Stimulated activated CD4-positive, alpha-beta T cell treated with anti-CD3 and anti-CD28 coated beads, Interleukin-15, amount 100 ng/mL, for 1 hour (primary cell): Measurements from ENCODE around the gene LTO1.
A peak's percentile ranks its signal among the peaks of the same experiment; 100 is the strongest.

Source experiments
- DNase-seq, 2 donors: peaks; one replicate each; pipeline ENCODE4 v3.0.0-alpha.2; 2020; ENCODE audit warnings: low read depth in 1 of 2, low spot score in 1 of 2

Gene LTO1, protein sequence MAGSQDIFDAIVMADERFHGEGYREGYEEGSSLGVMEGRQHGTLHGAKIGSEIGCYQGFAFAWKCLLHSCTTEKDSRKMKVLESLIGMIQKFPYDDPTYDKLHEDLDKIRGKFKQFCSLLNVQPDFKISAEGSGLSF

DNA sequence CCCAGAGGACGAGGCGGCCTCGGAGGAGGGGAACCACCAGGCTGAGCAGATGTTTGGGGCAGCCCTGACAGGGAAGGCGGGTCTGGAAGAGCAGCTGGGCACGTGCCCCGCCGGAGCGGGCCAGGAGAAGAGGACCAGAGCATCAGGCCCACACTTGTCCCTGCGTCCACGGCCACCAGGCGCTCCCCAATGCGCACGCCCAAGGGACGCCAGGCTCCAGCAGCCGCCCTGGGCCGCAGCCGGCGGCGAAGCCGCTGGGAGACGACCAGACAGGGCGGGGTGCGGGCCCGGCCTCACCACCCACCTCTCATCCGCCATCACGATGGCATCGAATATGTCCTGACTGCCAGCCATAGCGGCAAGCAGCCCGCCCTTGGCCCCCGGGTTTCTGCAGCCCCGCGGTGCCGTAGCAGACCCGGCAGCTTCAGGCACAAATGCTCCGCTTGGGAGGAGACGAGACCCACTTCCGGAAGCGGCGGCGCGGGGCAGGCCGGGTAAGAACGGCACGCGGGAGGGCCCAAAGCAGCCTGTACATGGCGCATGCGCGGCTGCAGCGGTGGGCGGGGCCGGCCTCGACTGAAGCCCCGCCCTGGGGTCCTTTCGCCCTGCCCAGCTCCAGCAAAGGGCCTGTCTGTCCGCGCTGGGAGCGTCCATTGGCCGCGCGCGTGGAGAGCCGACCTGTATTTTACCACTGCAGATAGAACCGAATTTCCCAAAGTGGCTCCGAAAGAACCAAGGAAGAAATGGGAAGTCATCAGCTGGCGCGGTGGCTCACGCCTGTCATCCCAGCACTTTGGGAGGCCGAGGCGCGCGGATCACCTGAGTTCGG is at the start of gene LTO1:
Gene LTO1 (minus strand): TSS at position 468 of the 829 bp plus-strand sequence. CDS start 114 bp downstream, at position 354.
- peak; percentile 91 to 95 for DNase-seq

DNA sequence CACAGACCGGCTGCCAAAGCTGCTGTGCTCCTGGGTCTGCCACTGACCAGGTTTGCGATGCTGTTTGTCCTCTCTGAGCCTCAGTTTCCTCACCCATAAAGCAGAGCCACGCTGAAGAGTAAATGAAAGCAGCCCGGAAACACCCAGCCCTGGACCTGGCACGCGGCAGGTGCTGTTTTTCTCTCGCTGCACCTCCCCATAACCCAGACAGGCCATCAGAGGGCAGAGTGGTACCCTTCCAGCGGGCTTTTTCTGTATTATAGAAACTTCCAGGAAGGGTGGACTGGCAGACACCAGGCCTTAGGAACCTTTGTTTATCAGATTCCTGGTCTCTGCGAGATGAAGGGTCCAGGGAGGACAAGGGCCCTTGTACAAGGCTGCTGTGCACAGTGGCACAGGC is 46.6 kb upstream of the LTO1 start:
- DNase-seq = no peak

DNA sequence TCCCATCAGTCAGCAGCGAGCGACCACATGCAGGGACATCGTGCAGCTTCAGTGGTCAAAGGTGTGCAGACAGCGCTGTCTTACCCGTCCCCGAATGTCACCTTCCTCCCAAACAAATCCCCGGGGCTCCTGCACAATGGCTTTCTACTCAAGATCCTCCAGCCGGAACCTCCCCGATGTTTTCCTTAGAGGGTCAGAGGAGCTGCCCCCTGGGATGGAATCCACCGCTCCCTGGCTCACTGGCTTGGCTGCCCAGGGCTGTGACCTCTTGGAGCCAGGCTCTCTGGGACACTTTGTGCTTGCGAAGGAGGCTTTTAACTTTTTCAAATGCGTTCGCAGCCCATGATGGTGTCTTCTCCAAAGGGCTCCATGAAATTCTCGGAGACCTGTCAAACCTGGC is 46.0 kb upstream of the LTO1 start:
- DNase-seq = no peak

DNA sequence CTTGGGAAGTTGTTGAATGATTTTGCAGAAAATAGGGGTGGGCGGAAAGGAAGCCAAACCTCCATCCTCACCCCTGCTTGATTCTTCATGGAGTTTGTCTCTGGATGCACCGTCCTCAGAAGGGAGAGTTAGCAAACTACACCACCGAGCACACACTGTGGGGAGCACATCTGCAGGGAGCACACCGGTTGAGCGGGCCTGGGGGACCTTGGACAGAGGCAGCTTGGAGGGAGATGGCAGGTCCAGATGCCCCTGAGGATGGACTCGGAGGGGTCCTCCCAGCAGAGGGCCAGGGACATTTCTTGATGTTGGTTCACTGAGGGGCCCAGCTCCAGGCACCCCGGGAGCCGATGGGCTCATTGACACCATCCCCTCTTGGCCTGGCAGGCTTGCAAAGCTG is 43.8 kb upstream of the LTO1 start:
- no peak for DNase-seq

DNA sequence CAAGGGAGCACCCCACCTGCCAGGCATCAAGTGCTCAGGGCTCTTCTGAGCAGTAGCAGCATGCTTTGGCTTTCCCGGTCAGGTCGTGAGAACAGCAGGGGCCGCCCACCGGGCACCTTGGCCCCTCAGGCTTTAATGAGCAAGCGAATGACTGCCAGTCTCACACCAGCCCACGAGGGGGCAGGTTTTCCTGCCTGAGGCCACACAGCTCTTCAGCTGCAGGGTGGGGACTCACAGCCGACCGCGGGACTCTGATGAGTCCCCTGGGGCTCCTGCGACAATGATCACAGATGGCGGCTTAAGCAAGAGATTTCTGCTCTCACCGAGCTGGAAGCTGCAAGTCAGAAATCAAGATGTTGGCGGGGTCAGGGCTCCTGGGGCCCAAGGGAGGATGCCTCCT is 43.0 kb upstream of the LTO1 start:
- no peak for DNase-seq

DNA sequence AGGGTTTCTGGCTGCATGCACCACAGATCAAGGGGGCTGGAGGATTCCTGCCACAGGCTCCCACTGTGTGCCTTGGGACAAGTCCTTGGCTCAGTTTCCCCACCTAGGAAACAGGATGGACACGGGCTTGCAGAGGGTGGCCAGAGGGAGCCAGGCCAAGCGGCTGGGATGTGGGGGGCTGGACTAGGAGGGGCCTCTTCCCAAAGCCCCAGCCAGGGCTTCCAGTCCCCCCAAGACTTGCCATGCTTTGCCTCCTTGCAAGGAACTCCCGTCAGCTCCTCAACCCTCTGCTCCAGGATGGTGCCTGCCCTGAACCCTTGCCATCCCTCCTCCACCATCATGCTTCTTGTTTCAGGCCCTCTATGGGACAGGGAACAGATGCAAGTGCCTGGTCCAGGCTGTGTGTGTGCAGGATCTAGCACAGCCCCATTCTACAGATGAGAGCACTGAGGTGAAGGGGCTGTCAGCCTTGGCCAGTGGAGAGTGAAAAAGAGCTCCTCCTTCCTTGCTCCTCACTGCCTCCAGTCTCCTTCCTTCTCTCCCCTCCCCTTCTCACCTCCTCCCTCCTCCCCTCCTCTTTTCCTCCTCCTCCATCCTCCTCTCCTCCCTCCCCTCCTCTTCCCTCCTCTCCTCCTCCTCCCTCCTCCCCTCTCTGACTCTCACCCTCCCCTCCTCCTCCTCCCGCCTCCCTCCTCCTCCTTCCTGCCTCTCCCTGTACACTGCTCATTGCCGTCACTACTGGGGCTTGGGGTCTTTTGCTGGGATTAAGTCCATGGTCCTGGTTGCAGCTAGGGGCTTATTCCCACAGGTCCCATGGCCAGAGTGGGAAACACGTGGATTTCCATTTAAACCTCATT is 42.0 kb upstream of the LTO1 start:
- no peak for DNase-seq

DNA sequence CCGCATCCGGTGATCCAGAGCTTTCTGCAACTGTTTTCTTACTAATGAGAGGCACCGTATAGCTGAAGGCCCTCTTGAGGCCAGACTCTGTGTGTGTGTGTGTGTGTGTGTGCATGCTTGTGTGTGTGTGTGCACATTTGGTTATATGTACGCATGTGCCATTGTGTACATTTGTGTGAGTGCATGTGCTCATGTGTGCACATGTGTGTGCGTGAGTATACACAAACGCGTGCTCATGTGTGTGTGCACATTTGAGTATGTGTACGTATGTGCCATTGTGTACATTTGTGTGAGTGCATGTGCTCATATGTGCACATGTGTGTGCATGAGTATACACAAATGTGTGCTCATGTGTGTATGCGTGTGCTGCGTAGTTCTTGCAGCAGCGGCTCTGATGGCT is 40.9 kb upstream of the LTO1 start:
- DNase-seq = no peak

DNA sequence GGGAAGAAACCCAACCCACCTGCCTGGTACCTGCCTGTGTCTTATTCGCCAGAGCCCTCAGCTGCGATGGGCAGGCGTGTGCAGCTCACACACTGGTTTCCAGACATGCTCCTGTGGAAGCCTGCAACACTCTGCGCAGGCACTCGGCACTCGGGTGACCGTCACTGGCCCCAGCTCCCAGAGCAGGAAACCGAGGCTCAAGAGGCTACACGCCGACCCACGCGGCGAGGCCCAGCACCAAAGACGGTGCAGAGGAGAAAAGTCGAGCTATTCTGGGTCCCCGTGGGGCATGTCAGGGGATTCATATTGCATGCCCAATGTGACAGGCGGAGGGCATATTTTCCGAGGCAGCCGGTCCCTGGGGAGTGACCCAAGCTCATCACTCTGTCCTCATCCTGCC is 40.3 kb upstream of the LTO1 start:
- DNase-seq = no peak

DNA sequence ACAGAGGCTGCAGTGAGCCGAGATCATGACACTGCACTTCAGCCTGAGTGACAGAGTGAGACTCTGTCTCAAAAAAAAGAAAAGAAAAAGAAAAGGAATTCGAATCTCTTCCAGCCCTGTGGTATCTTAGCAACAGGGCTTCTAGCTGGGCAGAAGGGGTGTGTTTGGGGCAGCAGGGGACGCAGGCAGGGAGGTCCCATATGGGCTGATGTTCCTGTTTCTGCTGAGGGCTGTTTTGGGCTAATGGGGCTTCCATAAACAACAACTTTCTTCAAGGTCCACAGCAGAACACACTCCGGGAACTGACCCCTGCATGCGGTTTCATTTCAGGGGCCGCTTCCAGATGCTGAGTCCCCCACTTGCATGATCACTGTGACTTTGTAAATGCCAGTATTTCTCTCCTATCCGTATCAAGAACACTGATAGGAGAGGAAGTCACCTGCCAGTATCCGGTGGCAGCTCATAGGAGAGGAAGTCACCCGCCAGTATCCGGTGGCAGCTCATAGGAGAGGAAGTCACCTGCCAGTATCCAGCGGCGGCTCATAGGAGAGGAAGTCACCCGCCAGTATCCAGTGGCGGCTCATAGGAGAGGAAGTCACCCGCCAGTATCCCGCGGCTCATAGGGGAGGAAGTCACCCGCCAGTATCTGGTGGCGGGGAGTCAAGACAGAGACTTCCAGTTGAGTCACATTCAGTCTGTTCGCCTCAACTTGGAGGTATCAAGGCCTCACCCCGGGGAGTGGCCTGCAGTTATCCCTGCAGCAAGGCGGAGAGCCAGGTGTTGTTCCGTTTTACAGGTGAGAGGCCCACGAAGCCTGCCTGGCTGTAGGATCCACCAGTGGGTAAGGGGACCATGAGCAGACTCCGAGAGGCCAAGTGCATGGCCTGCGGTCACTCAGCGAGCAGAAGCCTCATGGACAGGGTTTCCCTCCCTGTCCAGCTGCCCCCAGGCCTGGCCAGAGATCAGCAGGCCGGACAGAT is 37.0 kb upstream of the LTO1 start:
- DNase-seq = no peak

DNA sequence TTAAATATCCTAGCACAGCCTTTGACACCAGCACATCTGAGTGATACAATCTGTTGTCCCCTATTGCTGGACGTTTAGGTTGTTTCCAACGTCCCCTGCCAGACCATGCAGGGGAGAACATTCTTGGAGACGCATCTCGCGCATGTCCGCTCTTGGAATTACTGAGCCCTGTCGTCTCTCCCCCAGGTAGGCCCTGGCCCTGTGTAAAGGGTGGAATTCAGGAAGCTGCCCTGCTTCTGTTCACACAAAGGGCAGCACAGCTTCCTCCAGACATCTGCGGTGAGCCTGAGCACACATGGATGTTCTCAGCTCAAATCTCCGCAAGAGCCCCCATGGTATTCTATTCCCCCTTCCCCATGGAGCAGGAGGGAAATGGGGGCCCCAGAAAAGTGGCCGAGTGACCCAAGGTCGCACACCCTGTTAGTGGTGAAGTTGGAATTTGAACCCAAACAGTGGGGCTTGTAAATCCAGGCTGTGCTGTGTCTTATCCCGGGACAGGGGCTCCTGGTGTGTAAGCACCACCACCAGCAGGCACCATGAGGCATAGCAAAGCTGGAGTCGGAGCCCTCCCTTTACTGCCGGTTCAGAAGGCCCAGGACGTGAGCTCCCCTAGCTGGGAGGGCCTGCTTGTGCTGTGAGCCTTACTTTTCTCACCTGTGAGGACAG is 33.7 kb upstream of the LTO1 start:
- DNase-seq = no peak

DNA sequence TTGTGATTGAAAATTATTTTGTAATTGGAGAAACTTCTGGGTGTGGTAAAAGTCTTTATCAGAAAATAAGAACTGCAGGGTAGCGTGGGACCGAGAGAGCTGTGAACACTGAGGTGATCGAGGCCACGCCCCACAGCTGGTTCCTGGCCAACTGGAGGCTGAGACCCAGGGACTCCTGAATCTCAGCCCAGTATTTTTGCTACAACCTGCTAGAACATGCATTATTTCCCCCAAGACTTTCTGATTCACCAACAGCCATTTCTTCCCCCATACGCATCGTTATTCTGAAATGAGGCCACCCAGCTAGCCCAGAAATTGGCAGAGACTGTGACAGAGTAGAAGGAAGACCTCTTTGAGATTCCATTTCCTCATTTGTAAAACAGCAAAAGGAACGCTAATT is 32.0 kb upstream of the LTO1 start:
- no peak for DNase-seq

DNA sequence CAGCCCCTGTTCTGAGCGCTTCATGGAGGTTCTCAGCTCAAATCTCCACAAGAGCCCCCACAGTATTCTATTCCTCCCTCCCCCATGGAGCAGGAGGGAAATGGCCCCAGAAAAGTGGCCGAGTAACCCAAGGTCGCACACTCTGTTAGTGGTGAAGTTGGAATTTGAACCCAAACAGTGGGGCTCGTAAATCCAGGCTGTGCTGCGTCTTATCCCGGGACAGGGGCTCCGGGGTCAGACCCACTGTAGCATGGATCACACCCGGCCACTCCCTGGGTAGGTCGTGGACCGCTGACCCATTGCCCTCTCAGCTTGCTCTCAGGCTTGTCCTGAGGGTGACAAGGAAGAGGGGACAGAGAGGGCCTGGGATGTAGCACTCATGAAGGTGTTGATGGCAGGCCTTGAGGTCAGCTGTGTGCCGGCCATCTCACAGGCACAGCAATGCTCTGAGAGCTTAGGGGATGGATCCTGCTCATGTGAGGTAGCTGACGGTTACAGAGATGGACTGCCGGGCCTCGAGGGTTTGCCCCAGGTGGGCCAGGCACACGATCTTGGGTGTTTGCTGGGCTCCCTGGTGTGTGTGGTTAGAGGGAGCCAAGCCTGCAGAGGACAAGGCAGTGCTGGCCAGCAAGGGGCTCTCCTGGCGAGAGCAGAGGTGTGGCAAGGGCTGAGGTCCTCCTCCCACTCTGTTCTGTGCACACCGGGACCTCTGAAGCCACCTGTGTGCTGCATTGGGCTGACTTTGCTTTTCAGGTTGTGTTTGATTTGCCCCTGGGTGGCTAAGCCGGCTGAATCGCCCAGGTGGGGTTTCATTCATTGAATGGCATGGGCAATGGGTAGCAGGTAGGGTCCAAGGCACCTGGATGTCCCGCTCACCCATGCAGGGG is 31.0 kb upstream of the LTO1 start:
- DNase-seq = no peak

DNA sequence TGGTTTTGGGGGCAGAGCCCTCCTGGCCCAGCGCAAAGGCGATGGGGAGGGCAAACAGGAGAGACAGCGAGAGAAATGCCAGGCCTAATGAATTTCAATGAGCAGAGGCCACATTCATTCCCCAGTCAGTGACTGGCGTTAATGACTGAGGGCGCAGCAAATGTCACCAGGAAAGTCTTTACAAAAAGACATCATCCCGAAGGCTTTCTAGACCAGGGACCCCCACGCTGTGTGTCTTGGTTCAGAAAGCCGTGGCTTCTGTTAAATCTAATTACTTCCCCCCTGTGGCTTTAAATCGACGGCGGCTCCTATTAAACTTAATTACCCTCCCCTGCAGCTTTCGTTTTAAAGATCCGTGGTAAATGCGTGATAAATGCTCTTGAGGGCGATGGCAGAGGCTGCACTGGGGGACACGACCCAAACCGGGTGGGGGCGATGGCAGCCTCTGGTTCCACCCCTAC is 30.2 kb upstream of the LTO1 start:
- DNase-seq = no peak

DNA sequence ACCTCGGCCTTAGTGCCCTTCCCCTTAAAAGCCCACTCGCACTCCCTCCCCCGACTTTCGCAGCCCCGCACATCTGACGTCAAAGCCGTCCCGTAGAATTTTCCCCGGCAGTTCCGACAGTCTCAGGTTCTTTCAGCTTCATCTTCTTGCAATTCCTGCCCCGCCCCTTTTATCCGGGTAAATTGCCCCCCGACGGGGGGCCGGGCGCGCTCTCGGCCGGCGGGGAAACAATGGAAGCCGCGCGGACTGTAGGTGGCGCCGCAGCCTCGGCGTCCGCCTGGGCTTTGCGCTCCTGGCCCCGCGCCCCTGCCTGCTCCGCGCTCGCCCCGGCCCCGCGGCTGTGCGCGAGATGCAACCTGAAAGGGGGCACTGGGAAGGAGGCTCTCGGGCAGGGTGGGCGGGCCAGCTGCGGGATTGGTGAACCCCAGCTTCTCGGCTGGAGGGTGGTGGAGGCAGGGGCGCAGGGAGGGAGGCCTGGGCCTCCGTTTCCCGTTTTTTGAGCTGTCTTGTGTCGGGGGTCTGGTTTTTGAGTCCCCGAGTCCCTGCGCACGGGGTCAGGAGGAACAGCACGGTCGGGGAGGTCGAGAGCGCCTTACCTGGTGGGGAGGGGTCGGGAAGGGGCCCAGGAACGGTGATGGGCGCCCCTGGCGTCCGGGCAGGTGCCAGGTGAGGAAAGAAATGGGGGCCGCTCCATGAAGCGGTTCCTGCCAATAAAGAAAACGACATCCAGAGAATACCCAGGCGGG is 29.5 kb upstream of the LTO1 start:
- DNase-seq = no peak

DNA sequence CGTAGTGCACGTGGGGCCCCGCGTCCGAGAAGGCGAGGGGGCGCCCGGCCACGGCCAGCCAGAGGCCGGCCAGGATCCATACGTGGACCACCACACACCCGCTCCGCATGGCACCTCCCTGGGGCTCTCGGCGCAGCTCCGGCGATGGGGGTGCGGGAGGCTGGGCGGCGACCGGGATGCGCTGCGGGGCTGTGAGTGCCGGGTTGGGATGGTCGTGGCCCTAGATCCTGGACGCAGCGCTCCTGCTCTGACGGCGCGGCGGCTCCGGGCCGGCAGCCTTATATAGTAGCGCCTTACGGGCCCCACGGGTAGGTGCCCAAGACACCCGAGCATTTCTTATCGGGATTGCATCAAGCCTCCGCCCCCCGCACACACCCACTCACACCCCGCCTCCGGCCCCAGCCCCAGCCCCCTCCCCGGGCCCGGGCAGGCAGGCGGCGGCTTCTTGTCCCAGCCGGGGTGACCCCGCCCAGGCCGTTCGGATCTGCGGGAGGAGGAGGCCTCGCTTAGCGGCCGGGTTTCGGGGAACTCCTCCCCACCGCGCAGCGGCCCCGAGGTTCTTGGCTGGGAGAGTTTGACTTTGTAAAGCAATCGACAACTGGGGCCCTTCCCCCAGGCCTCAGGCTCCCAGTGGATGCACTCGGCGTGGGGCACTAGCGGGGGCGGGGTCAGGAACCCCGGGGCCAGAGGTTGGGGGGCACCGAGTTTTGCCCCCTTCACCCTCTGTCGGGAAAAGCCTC is 28.8 kb upstream of the LTO1 start, which contains the start of gene FGF19:
Gene FGF19 (minus strand): TSS at position 255 of the 740 bp plus-strand sequence. CDS start 146 bp downstream, at position 109.
- no peak for DNase-seq

DNA sequence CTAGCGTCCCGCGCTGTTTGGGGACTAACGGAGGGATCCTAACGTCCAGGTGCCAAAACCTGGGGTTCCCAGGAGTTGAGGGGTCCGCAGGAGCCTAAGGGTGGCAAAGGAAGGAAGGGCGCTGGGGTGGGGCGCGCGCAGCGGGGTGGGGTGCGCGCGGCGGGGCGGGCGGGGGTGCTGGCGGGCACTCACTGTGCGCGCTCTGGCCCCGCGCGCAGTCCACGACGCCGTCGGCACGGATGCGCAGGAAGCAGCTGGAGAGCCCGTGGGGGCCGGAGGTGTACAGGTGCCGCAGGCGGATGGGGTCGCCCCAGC is 28.3 kb upstream of the LTO1 start:
- DNase-seq = no peak

DNA sequence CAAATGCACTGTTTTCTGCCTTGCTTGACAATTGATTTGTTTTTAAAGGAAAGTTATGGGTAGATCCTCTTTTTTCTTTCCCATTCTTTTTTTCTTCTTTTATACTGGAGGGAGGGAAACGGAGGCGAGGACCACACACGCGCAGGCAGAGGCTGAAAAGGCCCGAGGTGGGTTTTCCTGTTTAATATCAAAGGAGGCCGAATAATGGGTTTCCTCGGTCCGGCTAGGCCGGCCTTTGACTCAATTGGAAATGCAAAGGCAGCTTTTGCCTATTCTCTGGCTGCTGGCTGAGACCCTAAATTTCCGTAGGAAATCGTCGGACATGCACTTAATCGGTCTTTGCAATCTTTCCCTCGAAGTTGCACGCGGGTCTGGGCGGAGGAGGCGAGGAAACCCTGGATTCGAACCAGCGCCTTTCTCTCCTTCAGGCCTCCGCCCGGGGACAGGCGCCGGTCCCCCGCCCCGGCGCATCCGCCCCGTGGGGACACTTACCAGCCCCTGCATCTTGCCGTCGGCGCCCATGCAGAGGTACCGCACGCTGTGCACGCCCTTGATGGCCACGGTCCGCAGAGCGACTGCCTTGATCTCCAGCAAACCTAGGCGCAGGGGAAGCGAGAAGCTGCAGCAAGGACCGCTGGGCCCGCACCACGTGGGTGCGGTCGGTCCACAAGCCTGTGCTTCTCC is 27.8 kb upstream of the LTO1 start:
- no peak for DNase-seq
